ENCODE data around the gene WSCD2.

Gene WSCD2

GRCh38 chr12:108170164-108170563 is 41.1 kb downstream of the WSCD2 start:
- no peak for DNase-seq

GRCh38 chr12:108172033-108172432 is 42.9 kb downstream of the WSCD2 start:
- no peak for DNase-seq

- no peak for DNase-seq
These were observed 44.1 kb downstream of the WSCD2 start for GRCh38 chr12:108173160-108173559.

DNA sequence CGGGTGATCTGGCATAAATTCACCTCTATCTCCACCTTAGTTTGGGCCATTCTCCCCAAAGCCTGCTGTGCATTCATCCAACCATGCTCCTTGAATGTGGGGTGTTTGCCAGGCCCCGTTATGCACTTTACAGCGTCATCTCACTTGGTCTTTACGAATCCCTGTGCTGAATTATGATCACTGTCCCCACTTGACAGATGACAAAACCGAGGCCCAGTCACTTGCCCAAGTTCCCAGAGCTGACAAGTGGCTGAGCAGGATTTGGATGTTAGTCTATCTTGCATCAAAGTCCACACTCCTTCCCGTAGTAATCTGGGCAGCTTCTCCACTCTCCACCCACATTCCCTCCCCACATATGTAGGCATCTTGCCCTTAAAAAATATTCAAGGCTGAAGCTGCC is 44.8 kb downstream of the WSCD2 start:
- no peak for DNase-seq

- DNase-seq, result no peak
These were observed 45.6 kb downstream of the WSCD2 start for GRCh38 chr12:108174641-108175040.

- DNase-seq, result no peak
These were observed 46.2 kb downstream of the WSCD2 start for GRCh38 chr12:108175310-108175709.

DNA sequence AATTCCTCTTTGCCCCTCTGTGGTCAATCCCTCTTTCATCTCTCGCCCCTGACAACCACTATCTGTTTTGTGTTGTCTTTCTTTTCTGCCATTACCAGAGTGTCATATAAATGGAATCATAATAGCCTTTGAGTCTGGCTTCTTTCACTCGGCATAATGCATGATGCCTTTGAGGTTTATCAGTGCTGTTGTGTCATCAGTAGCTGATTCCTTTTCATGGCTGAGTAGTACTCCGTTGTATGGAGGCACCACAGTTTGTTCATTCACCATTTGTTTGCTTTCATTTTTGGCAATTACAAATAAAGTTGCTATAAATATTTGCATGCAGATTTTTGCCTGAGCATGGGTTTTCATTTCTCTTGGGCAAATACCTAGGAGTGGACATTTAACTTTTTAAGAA is 47.2 kb downstream of the WSCD2 start:
- DNase-seq, result no peak

DNA sequence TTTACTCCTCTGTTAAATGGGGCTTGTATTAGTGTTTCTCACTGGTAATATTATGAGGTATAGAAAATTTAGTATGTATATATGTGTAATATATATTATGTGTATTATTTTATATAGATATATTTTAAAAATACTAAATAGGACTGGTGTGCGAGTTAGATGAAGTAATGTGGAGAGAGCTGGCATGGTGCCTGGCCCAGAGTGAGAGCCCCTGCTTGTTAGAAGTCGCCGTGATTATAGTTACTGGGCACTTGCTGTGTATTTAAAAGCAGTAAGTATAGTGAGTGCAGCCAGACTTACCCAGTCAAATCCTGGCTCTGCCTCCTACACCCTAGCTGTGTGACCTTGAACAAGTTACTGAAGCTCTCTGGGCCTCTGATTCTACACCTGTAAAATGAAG is 48.0 kb downstream of the WSCD2 start:
- DNase-seq, result no peak

- DNase-seq, result no peak
These were observed 50.2 kb downstream of the WSCD2 start for GRCh38 chr12:108179305-108179704.

DNA sequence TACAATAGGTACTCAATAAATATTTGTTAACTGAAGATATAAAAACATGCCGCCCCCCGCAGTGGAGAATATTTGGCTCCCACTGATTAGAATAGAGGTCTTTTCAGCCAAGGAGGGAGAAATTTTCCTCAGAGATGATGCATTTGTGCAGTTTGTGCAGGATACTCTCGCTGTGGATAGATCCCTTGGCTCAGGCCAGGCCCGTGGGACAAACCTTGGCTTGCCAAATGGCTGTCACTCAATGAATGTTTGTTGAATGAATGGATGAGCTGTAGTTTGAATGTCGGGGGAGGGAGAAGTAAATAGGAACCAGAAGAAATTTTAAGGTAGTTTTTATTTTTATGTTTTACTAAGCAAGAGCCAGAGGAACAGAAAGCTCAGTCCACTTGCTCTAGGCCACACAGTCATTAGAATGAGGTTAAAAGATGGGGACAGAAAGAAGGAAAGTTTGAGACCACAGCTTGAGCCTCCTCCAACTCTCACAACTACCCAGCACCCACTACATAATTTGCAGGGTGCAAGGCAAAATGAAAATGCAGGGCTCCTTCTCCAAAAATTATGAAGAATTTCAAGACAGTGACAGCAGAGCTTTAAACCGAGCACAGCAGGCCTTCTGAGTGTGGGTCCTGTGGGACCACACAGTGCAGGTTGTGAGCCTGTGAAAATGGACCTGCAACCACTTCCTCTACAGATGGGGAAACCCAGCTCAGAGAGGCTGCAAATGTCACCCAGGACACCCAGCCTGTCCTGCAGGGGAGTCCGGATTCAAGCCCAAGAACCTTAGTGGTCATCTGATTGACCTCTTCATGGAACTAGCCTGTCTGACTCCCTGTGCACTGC is 51.4 kb downstream of the WSCD2 start:
- DNase-seq, result no peak

DNA sequence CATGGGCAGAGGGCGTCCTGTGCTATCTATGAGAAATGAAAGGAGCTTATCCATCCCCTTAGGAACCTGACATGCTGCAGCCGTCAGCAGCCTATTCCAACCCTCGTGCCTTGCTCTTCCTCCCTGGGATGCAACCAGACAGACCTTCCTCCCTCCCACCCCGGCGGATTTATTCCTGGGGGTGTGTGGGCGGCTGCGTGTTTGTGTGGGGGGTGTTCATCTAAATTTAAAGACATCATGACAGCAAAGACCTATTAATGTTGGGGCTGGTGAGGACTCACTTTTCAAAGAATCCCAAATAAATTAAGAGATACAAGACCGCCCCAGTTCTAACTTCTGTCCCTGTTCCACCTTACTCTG is 52.0 kb downstream of the WSCD2 start:
- DNase-seq, result no peak

- no peak for DNase-seq
These were observed 53.0 kb downstream of the WSCD2 start for GRCh38 chr12:108182096-108182495.

GRCh38 chr12:108185002-108185401 is 55.9 kb downstream of the WSCD2 start:
- no peak for DNase-seq

GRCh38 chr12:108187831-108188230 is 58.7 kb downstream of the WSCD2 start:
- no peak for DNase-seq

DNA sequence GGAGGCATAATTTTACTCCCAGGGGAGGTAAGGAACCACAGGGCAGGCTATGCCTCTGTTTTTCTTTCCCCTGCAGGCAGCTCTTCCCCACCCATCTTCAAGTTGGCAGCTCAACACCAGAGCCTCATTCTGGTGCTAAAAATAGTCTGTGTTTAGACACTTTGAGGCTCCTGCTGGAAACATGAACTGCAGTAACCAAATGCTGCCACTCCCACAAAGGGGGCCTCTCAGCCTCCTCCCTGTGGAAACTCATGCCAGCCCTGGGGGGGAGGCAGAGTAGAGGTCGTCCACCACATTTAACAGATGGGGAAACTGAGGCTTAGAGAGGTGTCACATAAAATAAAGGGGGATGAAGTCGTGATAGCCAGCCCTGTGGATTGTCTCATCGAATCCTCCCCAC is 61.4 kb downstream of the WSCD2 start:
- no peak for DNase-seq

DNA sequence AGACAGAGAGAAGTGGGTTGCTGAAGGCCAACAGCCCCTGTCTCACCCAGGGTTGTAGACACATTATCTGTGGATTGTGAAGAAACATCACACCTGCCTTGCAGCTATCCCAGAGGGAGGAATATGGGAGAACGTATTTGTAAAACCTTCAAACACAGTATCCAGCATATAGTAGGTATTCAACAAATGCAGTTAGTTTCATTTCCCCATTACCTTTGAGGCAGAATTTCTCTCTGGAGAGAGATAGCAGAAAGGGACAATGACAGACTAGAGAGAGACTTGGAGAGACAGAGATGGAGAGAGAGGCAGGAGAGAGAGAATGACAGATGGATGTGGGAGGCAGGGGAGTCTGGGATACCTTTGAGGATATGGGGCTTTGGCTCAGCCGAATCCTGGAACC is 62.0 kb downstream of the WSCD2 start:
- no peak for DNase-seq

GRCh38 chr12:108191938-108192337 is 62.9 kb downstream of the WSCD2 start:
- no peak for DNase-seq

GRCh38 chr12:108193493-108193892 is 64.4 kb downstream of the WSCD2 start:
- no peak for DNase-seq

- no peak for DNase-seq
These were observed 64.8 kb downstream of the WSCD2 start for GRCh38 chr12:108193917-108194316.

DNA sequence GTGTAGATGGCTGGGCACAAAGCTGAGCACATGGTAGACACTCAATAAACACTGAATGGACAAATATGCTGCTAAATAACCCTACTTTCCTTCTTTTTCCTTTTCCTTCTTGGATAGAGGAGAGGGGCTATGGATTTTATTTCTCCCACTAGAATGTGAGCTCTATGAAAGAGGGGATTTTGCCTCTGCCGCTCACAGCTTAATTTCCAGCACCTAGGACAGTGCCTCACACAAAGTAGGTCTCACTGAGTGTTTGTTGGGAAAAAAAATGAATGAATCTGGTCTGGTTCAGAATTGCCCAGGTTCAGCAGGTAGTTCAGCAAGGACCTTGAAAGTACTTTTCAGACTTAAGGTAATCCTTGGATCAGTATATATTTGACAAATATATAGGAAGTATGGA is 65.5 kb downstream of the WSCD2 start:
- no peak for DNase-seq

GRCh38 chr12:108196319-108196718 is 67.2 kb downstream of the WSCD2 start:
- DNase-seq, result no peak

GRCh38 chr12:108196921-108197320 is 67.8 kb downstream of the WSCD2 start:
- no peak for DNase-seq

GRCh38 chr12:108198043-108198442 is 69.0 kb downstream of the WSCD2 start:
- no peak for DNase-seq

DNA sequence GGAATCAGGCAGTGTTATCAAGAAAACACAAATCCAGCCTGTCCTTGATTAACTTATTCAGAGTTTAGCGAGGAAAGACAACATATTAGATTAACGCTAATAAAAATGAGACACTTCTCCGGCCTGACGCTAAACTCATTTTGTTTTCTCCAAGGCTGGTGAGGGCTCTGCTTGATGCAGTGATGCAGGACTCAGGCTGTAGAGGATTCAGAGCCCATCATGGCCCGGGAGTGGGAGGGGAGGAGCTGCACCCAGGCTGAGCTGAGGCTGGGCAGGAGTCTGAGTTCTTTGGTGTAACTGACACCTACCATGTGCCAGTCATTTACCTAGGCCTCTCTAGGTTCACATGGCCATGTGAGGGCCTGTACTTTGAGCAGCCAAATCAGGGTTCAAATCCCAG is 70.0 kb downstream of the WSCD2 start:
- DNase-seq, result no peak

DNA sequence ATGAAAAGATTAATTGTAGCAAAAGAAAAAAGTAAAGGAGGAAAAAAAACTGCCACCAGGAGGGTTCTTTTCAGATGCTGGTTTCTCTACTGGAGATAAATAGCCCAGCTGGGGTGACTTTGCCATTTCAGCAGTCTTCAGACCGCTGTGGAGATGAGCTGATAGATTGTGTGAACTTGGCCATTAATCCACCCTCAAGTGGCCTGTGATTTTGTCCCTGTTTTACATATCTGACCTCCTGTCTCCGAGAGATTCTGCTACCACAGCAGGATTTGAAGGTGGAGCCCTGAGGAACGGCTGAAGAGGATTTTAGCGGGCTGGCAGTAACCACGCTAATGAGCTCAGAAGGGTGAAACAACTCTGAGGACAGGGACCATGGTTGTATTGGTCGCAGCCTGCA is 72.7 kb downstream of the WSCD2 start:
- DNase-seq, result no peak

All from KG1 (cell line).